Activated B cell treated with CpG ODN at 0.5 μM for 24 hours (primary cell): ENCODE data around the gene ARL10. TPM values are rescaled to one million over a fixed set of nuclear protein-coding genes. Genes with fewer than 3 reads are reported as not detected.
A peak's percentile ranks its signal among the peaks of the same experiment; 100 is the strongest.

Experiments used
- ATAC-seq: fragments of 200-7000 bp; cut with Tn5 transposase; one replicate; pipeline ENCODE4 v1.10.0; 2021; ENCODE audit warnings: low read depth, mild to moderate bottlenecking, moderate library complexity
- CTCF ChIA-PET: fragments of 350-600 bp; sonication (Branson Sonifier 250); formaldehyde crosslinking; loops from one replicate; lab custom pipeline; 2021; ENCODE audit warnings: antibody characterized with exemption; lab: Charles Lee
- POLR2A ChIA-PET: fragments of 350-600 bp; sonication (Branson Sonifier 250); formaldehyde crosslinking; loops from one replicate; lab custom pipeline; 2021; ENCODE audit warnings: antibody characterized with exemption; lab: Charles Lee
- DNase-seq: peaks from one replicate; pipeline ENCODE4 v3.0.0; 2022
- H3K27ac Mint-ChIP-seq: one replicate; pipeline ENCODE4 v1.8.0; 2020; ENCODE audit warnings: mixed read lengths
- H3K27me3 Mint-ChIP-seq: one replicate; pipeline ENCODE4 v1.8.0; 2021; ENCODE audit warnings: mixed read lengths
- H3K36me3 Mint-ChIP-seq: one replicate; pipeline ENCODE4 v1.8.0; 2021; ENCODE audit warnings: low read depth, mixed read lengths
- H3K4me1 Mint-ChIP-seq: one replicate; pipeline ENCODE4 v1.8.0; 2021; ENCODE audit warnings: mixed read lengths
- H3K4me3 Mint-ChIP-seq: one replicate; pipeline ENCODE4 v1.8.0; 2020; ENCODE audit warnings: mild to moderate bottlenecking, mixed read lengths
- H3K9me3 Mint-ChIP-seq: one replicate; pipeline ENCODE4 v1.8.0; 2020; ENCODE audit warnings: mixed read lengths
- CTCF ChIP-seq: fragments of 200-600 bp; IDR thresholded peaks from one replicate; pipeline ENCODE4 v1.8.0; 2022; ENCODE audit warnings: antibody characterized with exemption, mild to moderate bottlenecking
- intact Hi-C: fragments of 100-400 bp; cut with micrococcal nuclease; formaldehyde crosslinking; loops from one replicate; pipeline ENCODE4 v1.15.1; 2024
- total RNA-seq: library from RNA; stranded (reverse); gene quantifications from 2 replicates; pipeline ENCODE4 v1.2.3, GENCODE V29; 2022

Gene ARL10
- total RNA-seq, 1 donor from 2014 or later: 14.3 TPM

- Mint-ChIP-seq H3K27me3 (no peaks in the 10 kb centered on the region), H3K27ac (no peak overlapping the region), H3K4me1 (peaks cover 17% of the 10 kb centered on the region), H3K4me3 (no peak overlapping the region), H3K9me3 (no peaks in the 10 kb centered on the region), H3K36me3 (peaks cover 33% of the 10 kb centered on the region)
- CTCF ChIA-PET: no interaction called here
- POLR2A ChIA-PET: no interaction called here
- TF ChIP-seq CTCF: no peak
- intact Hi-C loops: no loop called here
- DNase-seq: no peak
- no peak for ATAC-seq
Measured at GRCh38 chr5:176410486-176411180, 45.3 kb downstream of the ARL10 start.

DNA sequence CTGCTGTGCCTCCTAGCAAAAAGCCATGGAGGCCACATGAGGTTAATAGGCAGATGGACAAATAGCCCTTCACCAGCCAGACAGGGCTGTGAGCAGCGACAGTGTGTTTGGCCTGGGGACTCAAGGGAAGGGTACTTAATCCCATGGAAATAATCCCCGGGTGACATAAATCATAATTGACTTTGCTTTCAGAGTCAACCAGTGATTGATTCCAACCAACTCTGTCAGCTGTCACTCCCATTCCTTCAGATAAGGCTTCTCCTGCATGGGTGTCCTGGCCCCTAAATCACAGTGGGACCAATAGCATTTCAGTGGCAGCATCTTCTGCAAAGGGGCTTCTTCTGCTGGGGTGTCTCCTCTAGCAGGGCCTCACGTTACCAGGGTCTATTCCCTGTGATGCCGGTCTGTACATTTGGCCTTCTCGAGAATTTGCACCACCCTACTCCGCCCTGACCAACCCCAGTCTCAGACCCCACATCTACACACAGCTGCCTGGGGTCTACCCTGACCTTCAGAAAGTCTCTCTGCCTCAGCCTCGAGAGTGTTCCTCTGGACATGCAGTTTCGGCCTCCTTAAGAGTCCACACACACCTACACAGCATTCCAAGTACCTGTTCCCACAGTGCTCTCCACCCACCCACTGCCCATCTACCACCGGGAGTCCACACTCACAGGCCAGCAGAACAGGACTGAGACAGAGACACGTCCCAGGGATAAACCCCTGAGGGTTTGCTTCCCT lies 47.4 kb downstream of the ARL10 start:
- ChIA-PET CTCF (no interaction called here), POLR2A (interaction anchor here (1.1 kb wide), 1 partner anchor 124 kb away, joined by 3 read pairs; the partner anchor contains the start of gene RNF44)
- intact Hi-C loops: no loop called here
- no peaks in the 10 kb centered on the region for H3K9me3 Mint-ChIP-seq
- no peak overlapping the region for H3K27ac Mint-ChIP-seq
- no peak for DNase-seq
- no peak for TF ChIP-seq CTCF
- H3K36me3 Mint-ChIP-seq: peaks cover 15% of the 10 kb centered on the region
- no peaks in the 10 kb centered on the region for H3K27me3 Mint-ChIP-seq
- H3K4me3 Mint-ChIP-seq: no peak overlapping the region
- H3K4me1 Mint-ChIP-seq: peaks cover 26% of the 10 kb centered on the region
- ATAC-seq: no peak

DNA sequence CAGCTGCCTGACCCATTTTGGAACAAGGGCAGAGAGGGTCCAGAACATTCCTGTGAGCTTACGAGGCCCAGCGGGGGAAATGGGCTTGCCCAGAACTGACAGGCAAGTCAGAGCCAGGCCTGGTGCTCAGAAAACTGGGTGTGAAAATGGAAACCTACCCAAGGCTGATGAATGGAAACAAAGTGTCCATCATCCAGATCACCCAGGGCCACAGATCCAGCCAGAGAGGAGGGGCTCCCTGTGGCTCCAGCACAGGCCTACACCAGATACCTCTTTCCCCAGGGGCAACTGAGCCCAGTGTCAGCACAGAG lies 47.9 kb downstream of the ARL10 start:
- intact Hi-C loops: no loop called here
- Mint-ChIP-seq H3K36me3 (peaks cover 12% of the 10 kb centered on the region), H3K27me3 (no peaks in the 10 kb centered on the region), H3K4me1 (peaks cover 26% of the 10 kb centered on the region), H3K27ac (no peak overlapping the region), H3K4me3 (no peak overlapping the region), H3K9me3 (no peaks in the 10 kb centered on the region)
- no peak for TF ChIP-seq CTCF
- POLR2A ChIA-PET: interaction anchor here (1.1 kb wide), 1 partner anchor 124 kb away, joined by 3 read pairs; the partner anchor contains the start of gene RNF44
- ATAC-seq: no peak
- DNase-seq: no peak
- CTCF ChIA-PET: no interaction called here

GRCh38 chr5:176413709-176414191 lies 48.5 kb downstream of the ARL10 start:
- no peak for DNase-seq
- Mint-ChIP-seq H3K27ac (no peak overlapping the region), H3K4me1 (peaks cover 26% of the 10 kb centered on the region), H3K4me3 (no peak overlapping the region), H3K27me3 (no peaks in the 10 kb centered on the region), H3K36me3 (peaks cover 12% of the 10 kb centered on the region), H3K9me3 (no peaks in the 10 kb centered on the region)
- ChIA-PET POLR2A (no interaction called here), CTCF (interaction anchor here (0.6 kb wide), 1 partner anchor 648 kb away, joined by 3 read pairs; no protein-coding TSS in a partner anchor)
- intact Hi-C loops: no loop called here
- ATAC-seq: no peak
- no peak for TF ChIP-seq CTCF

- Mint-ChIP-seq H3K4me1 (peaks cover 26% of the 10 kb centered on the region), H3K9me3 (no peaks in the 10 kb centered on the region), H3K27me3 (no peaks in the 10 kb centered on the region), H3K36me3 (peaks cover 7% of the 10 kb centered on the region), H3K4me3 (peak overlapping the region; percentile 53), H3K27ac (peak overlapping the region; percentile 1)
- DNase-seq (no peak), ATAC-seq (no peak)
- intact Hi-C loops: no loop called here
- TF ChIP-seq CTCF: no peak
- ChIA-PET POLR2A (interaction anchor here (0.6 kb wide), 1 partner anchor 795 kb away, joined by 3 read pairs; no protein-coding TSS in a partner anchor), CTCF (no interaction called here)
Measured at GRCh38 chr5:176414704-176415103, 49.4 kb downstream of the ARL10 start.
